Measurements from ENCODE around the gene CHRD. TPM values are rescaled to one million over a fixed set of nuclear protein-coding genes. Genes with fewer than 3 reads are reported as not detected.

CHRD gene
- total RNA-seq, 1 experiment from 2014 or later: 1.8 TPM

GRCh38 chr3:184372911-184373310, 6.9 kb upstream of the CHRD start:
- Histone ChIP-seq H3K23me2 (ENCODE audit: insufficient read length, low read depth, low read length, poor library complexity, severe bottlenecking) (no peaks in the 10 kb centered on the region), H2BK5ac (ENCODE audit: insufficient read length, low read length) (no peak overlapping the region), H2BK15ac (ENCODE audit: low read depth, low read length) (no peak overlapping the region), H2AK5ac (ENCODE audit: insufficient read length, low read length) (no peak overlapping the region), H2AFZ (ENCODE audit: low read length) (no peak overlapping the region), H3K14ac (ENCODE audit: insufficient read depth, low read length) (no peak overlapping the region), H3K4me1 (ENCODE audit: insufficient read depth, low read length) (peaks cover 8% of the 10 kb centered on the region; the same call in 1 of the 2 replicates), H3K56ac (ENCODE audit: insufficient read length, low read depth, low read length) (no peak overlapping the region), H2BK20ac (ENCODE audit: low read depth, low read length, poor library complexity, severe bottlenecking) (no peak overlapping the region), H3K4ac (ENCODE audit: low read depth, low read length) (no peak overlapping the region), H3T11ph (ENCODE audit: low read length) (no peak overlapping the region), H3K18ac (ENCODE audit: insufficient read length, low read depth, low read length) (no peak overlapping the region), H3K27me3 (ENCODE audit: insufficient read depth, low read length) (no peaks in the 10 kb centered on the region; the same call in 1 of the 2 replicates), H3K79me1 (ENCODE audit: insufficient read depth, low read depth, low read length, poor library complexity, severe bottlenecking) (no peaks in the 10 kb centered on the region), H3K9ac (ENCODE audit: extremely low read depth, insufficient read length, low read length) (no peak overlapping the region), H3K27ac (ENCODE audit: insufficient read length, low read depth, low read length) (no peak overlapping the region), H4K5ac (ENCODE audit: insufficient read length, low read depth, low read length) (no peak overlapping the region), H3K4me2 (ENCODE audit: insufficient read depth, insufficient read length, low read length) (no peak overlapping the region), H4K91ac (ENCODE audit: insufficient read length, low read depth, low read length) (no peak overlapping the region), H2BK12ac (ENCODE audit: insufficient read length, low read depth, low read length) (no peak overlapping the region), H3K79me2 (ENCODE audit: insufficient read depth, low read length) (no peaks in the 10 kb centered on the region), H2BK120ac (ENCODE audit: low read depth, low read length, poor library complexity, severe bottlenecking) (no peak overlapping the region), H3K23ac (ENCODE audit: insufficient read length, low read depth, low read length) (no peak overlapping the region), H3K9me3 (ENCODE audit: control insufficient read depth, low read depth, low read length) (no peaks in the 10 kb centered on the region), H4K8ac (replicated peaks; ENCODE audit: insufficient read length, low read depth, low read length) (no peak overlapping the region), H4K20me1 (ENCODE audit: control insufficient read depth, insufficient read depth, insufficient read length) (no peaks in the 10 kb centered on the region)
- H3K27me3 Mint-ChIP-seq (ENCODE audit: low read depth): peaks cover 45% of the 10 kb centered on the region
- no CpG with 5 or more reads among the region's 5 CpGs for whole genome bisulfite sequencing (ENCODE audit: extremely low coverage, insufficient read length, low lambda C conversion rate)
- peaks cover 10 to 25% (median 22%) of the 10 kb centered on the region in 3 experiments for H3K36me3 Mint-ChIP-seq (ENCODE audit: insufficient read depth in 1 of 3, low read depth in 3 of 3)
- no peaks in the 10 kb centered on the region for H3K9me3 Mint-ChIP-seq
- no peak for TF ChIP-seq CTCF (conservative IDR thresholded peaks at IDR 0.05)
- H3K4me1 Mint-ChIP-seq: peaks cover 28 to 36% of the 10 kb centered on the region in 2 experiments
- H3K27ac Mint-ChIP-seq: no peak overlapping the region
- DNase-seq: no peak
- H3K4me3 Mint-ChIP-seq: no peak overlapping the region
